Left kidney (tissue), 2 donors: ENCODE measurements around the gene SIAH1. TPM values are rescaled to one million over a fixed set of nuclear protein-coding genes. Genes with fewer than 3 reads are reported as not detected.
"Not testable (repeated sequence)": the region's sequence is repeated elsewhere in the genome, so short reads cannot be mapped to it uniquely, and the experiment has no call there.

Experiments
- DNase-seq: peaks from one replicate; pipeline ENCODE4 v3.0.0-alpha.2; 2013
- polyA plus RNA-seq: library from polyadenylated mRNA; unstranded; fragments of 120-200 nt; gene quantifications from one replicate; pipeline ENCODE4 v1.2.1, GENCODE V29; 2013; ENCODE audit not compliant: insufficient read length

SIAH1 gene
- polyA plus RNA-seq, 1 donor, result 61.3 TPM

DNA sequence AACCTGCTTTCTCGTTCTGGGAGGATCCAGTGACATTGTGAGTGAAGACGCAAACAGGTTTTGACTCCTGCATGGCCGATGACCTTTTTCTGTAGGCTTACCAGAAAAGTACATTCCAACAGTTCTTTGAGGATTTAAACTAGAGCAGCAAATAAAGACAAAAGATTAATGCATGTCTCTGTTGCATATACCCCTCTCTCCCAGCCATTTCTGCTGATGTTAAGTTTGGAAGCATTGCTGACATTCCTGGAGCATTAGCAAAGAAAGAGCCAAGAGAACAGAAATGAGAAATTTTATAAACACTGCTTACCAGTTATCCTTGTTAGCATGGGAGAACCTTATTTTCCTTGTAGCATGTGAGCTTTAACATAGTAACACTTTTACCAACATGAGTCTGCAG, 49.3 kb downstream of the SIAH1 start:
- DNase-seq, result no peak

DNA sequence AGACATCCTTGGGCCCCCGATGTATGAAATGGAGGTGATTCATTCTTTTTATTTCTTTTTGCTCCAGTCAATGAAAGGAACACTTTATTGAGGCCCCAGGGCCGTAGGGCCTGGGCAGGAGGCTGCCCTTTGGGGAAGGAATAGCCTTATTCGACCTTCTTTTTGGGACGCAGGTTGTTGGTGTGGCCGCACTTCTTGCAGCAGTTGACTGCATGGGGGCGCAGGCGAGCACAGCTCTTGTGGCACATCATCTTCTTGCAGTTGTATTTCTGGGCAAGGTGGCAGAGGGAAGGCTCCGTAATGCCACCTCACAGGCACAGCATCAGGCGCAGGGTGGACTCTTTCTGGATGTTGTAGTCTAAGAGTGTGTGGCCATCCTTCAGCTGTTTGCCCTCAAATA, 50.9 kb downstream of the SIAH1 start:
- DNase-seq, result no peak

DNA sequence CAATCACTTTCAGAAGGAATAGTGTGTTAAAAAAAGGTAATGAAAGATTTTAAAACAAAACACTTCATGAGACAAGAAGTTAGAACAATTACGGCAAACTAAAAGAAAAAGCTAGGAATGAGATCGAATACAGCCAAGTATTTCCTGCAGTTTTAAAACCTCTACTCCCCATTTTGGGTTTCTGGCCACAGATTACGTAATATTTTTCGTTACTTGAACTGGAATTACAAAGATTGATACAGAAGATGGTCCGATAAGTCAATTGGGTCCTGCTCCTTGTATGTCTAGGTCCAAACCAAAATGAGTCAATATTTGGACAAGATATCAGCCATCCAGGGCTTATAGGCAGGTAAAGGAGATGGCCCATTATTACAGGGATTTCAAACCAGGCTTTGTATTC, 52.2 kb downstream of the SIAH1 start:
- no peak for DNase-seq

DNA sequence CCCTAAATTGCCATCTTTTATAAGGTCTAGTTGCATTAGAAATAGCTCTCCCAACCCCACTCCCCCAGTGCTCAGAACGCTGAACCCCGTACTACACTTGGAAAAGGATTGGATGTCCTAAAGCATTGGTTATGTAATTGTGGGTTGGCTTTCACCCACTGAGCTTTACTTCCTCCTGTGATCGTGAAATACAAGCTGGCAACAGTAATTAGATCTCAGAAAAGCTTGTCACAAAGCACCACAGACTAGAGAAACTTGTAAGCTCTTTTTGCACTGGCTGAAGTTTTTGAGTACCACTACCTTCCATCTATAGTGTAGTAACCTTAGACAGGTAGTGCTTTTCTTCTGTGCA, 54.4 kb downstream of the SIAH1 start:
- no peak for DNase-seq

DNA sequence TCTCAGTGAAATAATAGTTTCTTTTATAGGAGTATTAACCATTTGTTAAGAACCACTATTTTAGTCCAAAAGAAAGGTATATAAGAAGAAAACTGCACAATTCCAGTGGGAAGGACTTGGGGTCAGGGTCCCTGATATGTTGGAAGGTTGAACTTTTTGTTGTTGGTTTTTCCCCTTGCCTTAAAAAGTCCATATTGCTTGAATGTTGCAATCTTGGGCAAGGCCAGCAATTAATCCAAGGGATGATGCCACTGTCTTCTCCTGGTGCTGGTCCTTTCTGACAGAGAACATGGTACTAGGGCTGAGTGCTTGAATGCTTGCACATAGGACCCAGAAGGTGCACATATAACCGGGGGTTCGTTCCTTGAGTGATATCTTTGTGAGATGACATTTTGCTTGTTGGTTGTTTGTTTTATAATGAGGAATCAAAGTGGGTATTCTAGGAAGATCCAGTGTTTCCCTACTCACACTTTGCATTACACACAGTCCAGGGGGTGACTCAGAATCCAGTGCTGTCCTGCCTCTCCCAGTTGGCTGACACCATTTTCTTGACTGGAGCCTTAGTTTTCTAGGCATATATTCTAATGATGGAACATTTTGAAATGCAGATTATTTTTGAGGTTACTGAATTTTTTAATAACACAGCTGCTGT, 54.9 kb downstream of the SIAH1 start:
- DNase-seq, result no peak

DNA sequence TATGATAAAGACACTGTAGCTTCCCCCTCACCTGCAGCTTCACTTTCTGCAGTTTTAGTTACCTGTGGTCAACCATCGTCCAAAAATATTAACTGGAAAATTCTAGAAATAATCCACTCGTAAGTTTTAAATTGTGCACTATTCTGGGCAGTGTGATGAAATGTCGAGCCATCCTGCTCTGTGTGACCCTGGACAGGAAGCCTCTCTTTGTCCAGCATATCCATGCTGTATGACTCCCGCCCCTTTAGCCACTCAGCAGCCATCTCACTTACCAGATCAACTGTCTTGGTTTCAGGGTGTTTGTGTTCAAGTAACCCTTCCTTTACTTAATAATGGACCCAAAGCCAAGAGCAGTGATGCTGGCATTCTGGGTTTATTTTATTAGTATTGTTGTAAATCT, 56.1 kb downstream of the SIAH1 start:
- no peak for DNase-seq

DNA sequence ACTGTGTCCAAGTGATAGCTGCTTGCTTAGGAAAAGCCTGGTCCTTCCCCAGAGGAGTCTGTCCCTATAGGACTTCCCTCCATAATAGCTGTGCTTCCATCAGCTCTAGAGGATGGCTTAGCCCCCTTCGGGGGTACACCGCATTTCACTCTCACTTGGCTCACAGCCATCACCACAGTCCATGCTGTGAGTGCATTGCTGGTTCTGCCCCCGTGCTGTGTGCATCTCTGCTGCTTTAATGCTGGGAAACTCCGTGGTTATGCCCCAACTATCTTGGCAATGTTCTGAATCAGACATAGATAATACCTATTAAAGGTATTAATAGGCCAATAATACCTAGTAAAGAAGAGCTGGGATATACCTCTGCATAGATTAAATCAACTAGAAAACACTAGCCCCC, 58.3 kb downstream of the SIAH1 start:
- no peak for DNase-seq

DNA sequence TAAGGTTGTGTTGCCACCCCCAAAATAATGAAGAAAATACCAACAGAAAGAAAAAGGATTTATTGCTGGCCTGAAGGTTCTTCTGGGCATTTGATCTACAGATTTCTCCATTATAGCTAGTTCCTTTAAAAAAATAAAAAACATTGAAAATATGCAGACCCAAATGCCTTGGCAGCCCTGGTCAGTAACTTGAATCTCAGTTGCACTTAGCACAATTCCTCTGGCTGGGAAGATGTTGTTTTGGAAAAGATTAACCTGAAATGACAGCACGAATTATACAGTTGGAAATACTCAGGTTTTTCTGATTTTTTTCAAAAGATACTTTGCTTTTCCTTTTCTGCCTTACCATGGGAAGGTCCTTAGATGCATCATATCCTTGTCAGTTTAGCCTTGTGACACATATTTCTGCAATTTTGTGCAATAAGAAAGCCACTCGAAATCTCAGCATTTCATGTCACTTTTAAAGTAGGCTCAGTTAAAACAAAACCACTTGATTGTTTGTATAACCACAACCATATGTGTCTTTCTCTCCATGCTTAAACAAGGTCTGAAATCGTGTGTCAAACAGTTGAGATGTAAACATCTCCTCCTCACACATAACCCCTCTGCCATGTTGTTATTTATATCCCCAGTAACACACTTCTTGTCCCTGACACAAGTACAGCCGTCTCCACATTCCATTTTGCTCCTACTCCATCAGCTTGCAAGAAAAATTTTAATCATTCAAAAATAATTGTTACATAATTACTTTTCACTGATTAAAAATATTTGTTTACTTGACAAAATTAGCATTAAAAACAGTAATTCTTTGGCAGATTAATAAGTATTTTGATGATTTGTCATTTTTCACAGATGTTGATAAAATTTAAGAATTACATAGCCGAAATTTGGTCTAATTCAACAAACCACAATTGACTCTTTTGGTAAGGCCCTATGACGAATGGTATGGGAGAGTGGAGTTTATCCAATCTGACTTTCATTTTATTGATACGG, 61.1 kb downstream of the SIAH1 start:
- no peak for DNase-seq

DNA sequence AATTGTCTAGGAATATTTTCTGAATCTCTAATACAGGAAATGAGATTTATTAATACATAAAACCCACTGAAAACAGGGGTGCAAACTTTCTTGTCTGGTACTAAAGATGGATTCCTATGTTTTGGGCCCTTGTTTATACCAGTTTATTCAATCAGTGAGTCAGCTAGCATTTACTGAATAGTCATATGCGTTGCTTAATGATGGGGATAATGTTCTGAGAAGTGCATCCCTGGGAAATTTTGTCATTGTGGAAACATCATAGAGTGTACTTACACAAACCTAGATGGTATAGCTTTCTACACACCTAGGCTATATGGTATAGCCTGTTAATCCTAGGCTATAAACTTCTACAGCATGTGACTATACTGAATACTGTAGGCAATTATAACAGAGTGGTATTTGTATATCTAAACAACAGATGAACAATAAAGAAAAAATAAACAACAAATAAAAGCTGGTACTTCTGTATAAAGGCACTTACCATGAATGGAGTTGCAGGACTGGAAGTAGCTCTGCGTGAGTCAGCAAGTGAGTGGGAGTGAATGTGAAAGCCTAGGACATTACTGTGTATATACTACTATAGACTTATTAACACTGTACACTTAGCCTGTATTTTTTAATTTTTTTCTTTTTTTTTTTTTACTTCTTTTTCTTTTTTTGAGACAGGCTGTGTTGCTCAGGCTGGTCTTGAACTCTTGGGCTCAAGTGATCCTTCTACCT, 63.7 kb downstream of the SIAH1 start:
- no peak for DNase-seq

DNA sequence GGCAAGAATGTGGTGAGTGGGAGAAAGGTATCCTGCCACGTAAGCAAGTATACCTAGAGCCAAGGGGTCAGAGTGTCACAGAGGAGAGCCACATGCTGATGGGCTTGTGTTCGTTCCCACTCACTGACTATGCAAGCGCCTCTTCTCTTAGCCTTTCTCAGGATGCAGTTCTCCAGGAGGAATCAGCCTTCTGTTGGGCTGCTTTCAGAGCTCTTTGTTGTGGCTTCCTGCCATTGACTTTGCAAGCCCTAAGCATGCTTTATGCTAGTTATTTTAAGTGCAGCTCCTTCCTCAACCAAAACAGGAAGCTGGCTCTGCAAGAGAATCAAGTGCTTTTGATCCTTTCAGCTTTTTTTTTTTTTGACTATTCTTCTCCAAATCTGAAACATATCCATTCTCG, 66.6 kb downstream of the SIAH1 start:
- DNase-seq, result no peak

DNA sequence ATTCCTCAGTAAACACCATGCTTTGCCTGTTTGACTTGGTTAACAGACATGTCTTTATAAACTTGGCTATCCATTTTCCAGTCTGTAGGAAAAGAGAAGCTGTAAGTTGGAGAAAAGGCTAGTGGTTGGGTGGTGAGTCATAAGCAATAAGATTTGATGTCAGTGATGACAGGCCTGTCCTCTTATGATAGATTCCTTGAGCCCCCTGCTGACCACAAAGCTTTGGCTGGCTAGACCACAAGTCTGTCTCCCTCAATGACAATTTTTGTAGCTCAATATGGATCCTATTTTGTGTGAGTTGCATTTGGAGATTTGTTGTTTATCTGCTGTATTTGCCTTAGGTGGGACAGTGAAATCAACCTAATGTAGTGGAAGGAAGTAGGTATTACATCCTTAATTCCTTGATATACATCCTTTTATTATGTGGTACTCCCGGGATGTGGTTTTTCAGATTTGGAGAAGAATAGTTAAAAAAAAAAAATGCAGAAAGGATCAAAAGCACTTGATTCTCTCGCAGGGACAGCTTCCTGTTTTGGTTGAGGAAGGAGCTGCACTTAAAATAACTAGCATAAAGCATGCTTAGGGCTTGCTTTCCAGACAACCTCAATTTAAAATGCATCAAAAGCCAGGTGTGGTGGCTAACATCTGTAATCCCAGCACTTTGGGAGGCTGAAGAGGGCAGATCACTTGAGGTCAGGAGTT, 67.4 kb downstream of the SIAH1 start:
- DNase-seq, result no peak

DNA sequence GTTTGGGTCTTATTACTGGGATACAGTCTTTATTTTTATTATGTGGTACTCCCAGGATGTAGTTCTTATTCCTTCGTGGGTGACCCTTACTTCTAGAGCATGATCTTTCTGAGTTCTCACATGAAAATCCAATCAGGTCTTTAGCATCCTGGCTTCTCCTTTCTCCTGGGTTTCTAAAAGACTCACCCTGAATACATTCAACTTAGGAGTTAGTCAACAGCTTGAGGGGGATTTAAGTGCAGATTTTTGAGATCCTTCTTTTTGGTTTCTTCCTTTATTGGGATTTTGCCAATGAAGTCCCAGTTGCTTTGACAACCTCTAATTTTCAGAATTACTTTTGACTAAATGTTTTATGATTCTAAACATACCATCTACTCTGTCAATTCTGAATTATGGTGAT, 68.2 kb downstream of the SIAH1 start:
- DNase-seq, result no peak

DNA sequence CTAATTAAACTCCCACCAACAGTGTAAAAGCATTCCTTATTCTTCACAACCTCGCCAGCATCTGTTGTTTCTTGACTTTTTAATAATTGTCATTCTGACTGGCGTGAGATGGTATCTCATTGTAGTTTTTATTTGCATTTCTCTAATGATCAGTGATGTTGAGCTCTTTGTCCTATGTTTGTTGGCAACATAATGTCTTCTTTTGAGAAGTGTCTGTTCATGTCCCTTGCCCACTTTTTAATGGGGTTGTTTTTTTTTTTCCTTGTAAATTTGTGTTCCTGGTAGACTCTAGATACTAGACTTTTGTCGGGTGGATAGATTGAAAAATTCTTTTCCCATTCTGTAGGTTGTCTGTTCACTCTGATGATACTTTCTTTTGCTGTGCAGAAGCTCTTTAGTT, 71.3 kb downstream of the SIAH1 start:
- not testable (repeated sequence) for DNase-seq

DNA sequence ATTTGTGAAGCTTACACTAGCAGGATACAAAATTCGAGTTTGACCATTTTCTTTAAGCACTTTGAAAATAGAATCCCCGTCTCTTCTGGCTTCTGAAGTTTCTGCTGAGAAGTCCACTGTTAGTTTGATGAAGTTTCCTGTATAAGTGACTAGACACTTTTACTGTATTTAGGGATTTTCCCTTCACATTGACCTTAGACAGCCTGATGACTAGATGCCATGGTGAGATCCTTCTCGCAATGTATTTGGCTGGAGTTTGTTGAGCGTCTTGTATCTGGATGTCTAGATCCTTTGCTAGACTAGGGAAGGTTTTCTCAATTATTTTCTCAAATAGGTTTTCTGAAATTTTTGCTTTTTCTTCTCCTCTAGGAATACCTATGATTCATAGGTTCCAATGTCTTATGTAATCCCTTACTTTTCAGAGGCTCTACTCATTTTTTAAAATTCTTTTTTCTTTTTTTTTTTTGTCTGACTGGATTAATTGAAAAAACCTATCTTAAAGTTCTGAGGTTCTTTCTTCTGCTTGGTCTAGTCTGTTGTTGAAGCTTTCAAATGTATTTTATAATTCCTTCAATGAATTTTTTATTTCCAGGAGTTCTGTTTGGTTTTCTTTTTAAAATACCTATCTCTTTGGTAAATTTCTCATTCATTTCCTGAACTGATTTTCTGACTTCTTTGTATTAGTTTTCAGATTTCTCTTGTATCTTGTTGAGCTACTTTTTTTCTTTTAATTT, 74.1 kb downstream of the SIAH1 start:
- DNase-seq, result no peak

Other genes with a start within 250 kb of the SIAH1 start
- gene ABCC12, start 229.4 kb downstream of the SIAH1 start, polyA plus RNA-seq, result 0.13 TPM
- 90.4 TPM for gene LONP2, start 141.1 kb downstream of the SIAH1 start, polyA plus RNA-seq
- gene ABCC11, start 137.9 kb downstream of the SIAH1 start, polyA plus RNA-seq, result 0.20 TPM
- 53.5 TPM for gene N4BP1, start 224.8 kb upstream of the SIAH1 start, polyA plus RNA-seq